Measurements from ENCODE around the gene TOX2. TPM values are rescaled to one million over a fixed set of nuclear protein-coding genes. Genes with fewer than 3 reads are reported as not detected.

The TOX2 gene
- total RNA-seq, 1 experiment from 2014 or later = 1.8 TPM

- Histone ChIP-seq H3K27me3 (ENCODE audit: low read length) (no peaks in the 10 kb centered on the region), H3K4me3 (ENCODE audit: low read length) (no peak overlapping the region), H3K4me1 (ENCODE audit: insufficient read depth, low read length) (peaks cover 22% of the 10 kb centered on the region), H4K20me1 (ENCODE audit: low read length) (no peaks in the 10 kb centered on the region), H3K36me3 (ENCODE audit: low read depth, low read length) (no peaks in the 10 kb centered on the region), H3F3A (ENCODE audit: low read length, unreplicated experiment) (no peaks in the 10 kb centered on the region), H2AFZ (ENCODE audit: low read length) (no peak overlapping the region), H3K79me2 (ENCODE audit: low read length) (no peaks in the 10 kb centered on the region), H3K9me3 (ENCODE audit: low read length) (no peaks in the 10 kb centered on the region), H3K27ac (ENCODE audit: low read length) (no peak overlapping the region), H3K4me2 (ENCODE audit: low read length) (no peak overlapping the region), H3K9me2 (replicated peaks; ENCODE audit: low read length) (no peaks in the 10 kb centered on the region), H3K9ac (ENCODE audit: low read length) (no peak overlapping the region)
- ChIA-PET POLR2A (ENCODE audit: unreplicated experiment) (interaction anchor here (0.5 kb wide), 1 partner anchor 731 kb away, joined by 22 read pairs; no protein-coding TSS in a partner anchor), CTCF (no interaction called here)
- TF ChIP-seq CTCF (conservative IDR thresholded peaks at IDR 0.05; ENCODE audit: low read depth, low read length) = no peak
- no peak for TF ChIP-seq EZH2phosphoT487 (IDR thresholded peaks at IDR 0.05; ENCODE audit: borderline replicate concordance, low read length)
- TF ChIP-seq EZH2 (IDR thresholded peaks at IDR 0.05; ENCODE audit: low read length, unreplicated experiment) = no peak
- no peak for ATAC-seq
- no TSS peak for BruUV-seq (replicated peaks)
- intact Hi-C loops (cut with micrococcal nuclease) = no loop called here
- no peak for DNase-seq
These were observed 172.6 kb downstream of the TOX2 start for GRCh38 chr20:44087051-44087856.

- Histone ChIP-seq H3K4me1 (ENCODE audit: insufficient read depth, low read length) (peaks cover 17% of the 10 kb centered on the region), H3K27ac (ENCODE audit: low read length) (no peak overlapping the region), H3K79me2 (ENCODE audit: low read length) (no peaks in the 10 kb centered on the region), H3K9me3 (ENCODE audit: low read length) (no peaks in the 10 kb centered on the region), H3F3A (ENCODE audit: low read length, unreplicated experiment) (no peaks in the 10 kb centered on the region), H2AFZ (ENCODE audit: low read length) (no peak overlapping the region), H3K4me3 (ENCODE audit: low read length) (no peak overlapping the region), H3K4me2 (ENCODE audit: low read length) (no peak overlapping the region), H3K36me3 (ENCODE audit: low read depth, low read length) (no peaks in the 10 kb centered on the region), H4K20me1 (ENCODE audit: low read length) (no peaks in the 10 kb centered on the region), H3K27me3 (ENCODE audit: low read length) (no peaks in the 10 kb centered on the region), H3K9me2 (replicated peaks; ENCODE audit: low read length) (no peaks in the 10 kb centered on the region), H3K9ac (ENCODE audit: low read length) (no peak overlapping the region)
- DNase-seq (no peak), ATAC-seq (no peak)
- intact Hi-C loops (cut with micrococcal nuclease) = no loop called here
- TF ChIP-seq CTCF (conservative IDR thresholded peaks at IDR 0.05; ENCODE audit: low read depth, low read length) (no peak), EZH2phosphoT487 (IDR thresholded peaks at IDR 0.05; ENCODE audit: borderline replicate concordance, low read length) (no peak), EZH2 (IDR thresholded peaks at IDR 0.05; ENCODE audit: low read length, unreplicated experiment) (no peak)
- CTCF ChIA-PET = no interaction called here
- no TSS peak for BruUV-seq (replicated peaks)
- POLR2A ChIA-PET (ENCODE audit: unreplicated experiment) = no interaction called here
These were observed 173.1 kb downstream of the TOX2 start for GRCh38 chr20:44087857-44088120.

- CTCF ChIA-PET = interaction anchor here (1.2 kb wide), 1 partner anchor 10 kb away, joined by 5 read pairs; no protein-coding TSS in a partner anchor
- H4K20me1 ChIP-seq (ENCODE audit: low read length) = no peaks in the 10 kb centered on the region
- H3K4me1 ChIP-seq (ENCODE audit: insufficient read depth, low read length) = peaks cover 5% of the 10 kb centered on the region
- no peaks in the 10 kb centered on the region for H3K9me2 ChIP-seq (replicated peaks; ENCODE audit: low read length)
- H3K27me3 ChIP-seq (ENCODE audit: low read length) = no peaks in the 10 kb centered on the region
- intact Hi-C loops (cut with micrococcal nuclease) = loop anchor here (5.0 kb wide), 1 partner anchor 643 kb away; no protein-coding TSS in a partner anchor
- no peaks in the 10 kb centered on the region for H3F3A ChIP-seq (ENCODE audit: low read length, unreplicated experiment)
- no peak overlapping the region for H3K27ac ChIP-seq (ENCODE audit: low read length)
- DNase-seq (peak; percentile 44), ATAC-seq (peak; percentile 18; the same call in 1 of the 2 replicates)
- peak overlapping the region; percentile 46 for H2AFZ ChIP-seq (ENCODE audit: low read length)
- H3K4me2 ChIP-seq (ENCODE audit: low read length) = no peak overlapping the region
- TF ChIP-seq EZH2phosphoT487 (IDR thresholded peaks at IDR 0.05; ENCODE audit: borderline replicate concordance, low read length) = no peak
- TF ChIP-seq EZH2 (IDR thresholded peaks at IDR 0.05; ENCODE audit: low read length, unreplicated experiment) = no peak
- no peak for TF ChIP-seq CTCF (conservative IDR thresholded peaks at IDR 0.05; ENCODE audit: low read depth, low read length)
- POLR2A ChIA-PET (ENCODE audit: unreplicated experiment) = no interaction called here
- H3K4me3 ChIP-seq (ENCODE audit: low read length) = no peak overlapping the region
- no peak overlapping the region for H3K9ac ChIP-seq (ENCODE audit: low read length)
- no peaks in the 10 kb centered on the region for H3K9me3 ChIP-seq (ENCODE audit: low read length)
- H3K79me2 ChIP-seq (ENCODE audit: low read length) = no peaks in the 10 kb centered on the region
- H3K36me3 ChIP-seq (ENCODE audit: low read depth, low read length) = no peaks in the 10 kb centered on the region
- BruUV-seq (replicated peaks) = no TSS peak
These were observed 175.5 kb downstream of the TOX2 start for GRCh38 chr20:44089987-44090674.

Data from PC-3 (cell line).